EH (cell line): ENCODE measurements around the gene ATP8B4.
A peak's percentile ranks its signal among the peaks of the same experiment; 100 is the strongest.

Experiments
- DNase-seq: peaks from one replicate; pipeline ENCODE4 v3.0.0-alpha.2; 2015; ENCODE audit warnings: low read depth

The ATP8B4 gene

DNA sequence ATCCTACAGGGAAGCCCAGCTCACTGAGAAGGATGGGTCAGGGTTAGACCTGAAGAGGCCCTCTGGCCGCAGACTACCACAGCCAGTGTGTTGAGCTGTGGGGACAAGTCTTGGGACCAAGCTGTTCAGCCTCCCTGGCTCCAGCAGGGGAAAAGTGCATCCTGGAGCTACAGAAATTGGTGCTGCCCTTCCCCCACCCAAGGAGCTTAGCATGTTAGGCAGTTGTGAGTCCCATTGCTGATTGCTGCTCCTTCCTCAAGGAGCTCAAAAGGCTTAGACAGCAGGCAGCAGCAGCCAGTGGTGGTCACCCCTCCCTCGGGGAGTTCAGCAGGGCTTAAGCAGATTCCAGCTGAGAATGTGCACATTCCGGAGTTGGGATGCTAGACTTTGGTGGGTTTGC is 165.6 kb downstream of the ATP8B4 start:
- DNase-seq = no peak

- DNase-seq = no peak
Observed at GRCh38 chr15:49946681-49947080, 172.4 kb downstream of the ATP8B4 start.

DNA sequence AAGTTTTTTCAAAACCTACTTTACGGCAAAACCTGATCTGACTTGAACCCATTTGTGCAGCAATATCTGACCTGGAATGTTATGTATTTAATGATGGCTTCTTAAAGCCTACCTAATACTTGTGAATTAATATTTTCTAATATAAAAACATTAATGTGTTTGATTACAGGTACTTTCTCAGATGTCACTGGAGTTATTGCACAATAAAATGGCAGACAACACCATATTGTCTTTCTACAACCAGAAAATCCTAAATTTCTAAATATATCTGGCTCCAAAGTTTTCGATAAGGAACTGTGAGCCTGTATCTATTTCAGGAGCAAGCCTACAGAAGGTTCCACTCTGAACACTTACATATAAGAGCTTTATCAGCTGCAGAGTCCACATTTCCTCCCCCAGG is 184.5 kb downstream of the ATP8B4 start:
- no peak for DNase-seq

DNA sequence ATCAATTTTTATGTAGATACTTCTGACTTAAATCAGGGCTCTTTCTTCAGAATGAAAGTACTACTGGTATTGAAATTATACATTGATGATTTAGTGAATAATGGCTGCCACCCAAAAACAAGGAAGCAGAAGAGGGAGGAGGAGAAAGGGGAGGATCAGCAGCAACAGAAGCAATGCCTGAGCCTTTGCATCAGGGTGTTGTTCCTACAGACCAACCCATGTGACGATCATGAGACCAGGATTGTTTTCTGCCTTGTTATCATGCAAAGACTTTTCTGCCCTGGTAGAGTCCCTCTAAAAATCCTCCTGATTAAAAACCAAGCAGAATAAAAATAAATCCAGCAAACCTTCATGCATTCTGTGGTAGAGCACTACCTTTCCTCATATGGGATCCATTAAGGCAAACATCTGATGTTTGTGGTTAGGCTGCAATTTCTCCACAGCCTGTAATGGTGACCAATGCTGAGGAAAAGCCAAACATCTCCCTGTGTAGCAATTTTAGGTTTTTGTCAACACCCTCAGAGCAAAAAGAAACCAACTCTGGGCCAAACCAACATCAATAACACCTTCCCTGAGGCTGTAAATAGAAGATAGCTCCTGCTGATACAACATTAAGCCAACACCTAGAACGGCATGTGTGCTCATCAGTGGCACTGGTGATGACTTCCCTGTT is 191.7 kb downstream of the ATP8B4 start:
- DNase-seq = peak; percentile 60

GRCh38 chr15:49926740-49927139 is 192.3 kb downstream of the ATP8B4 start:
- DNase-seq = no peak

DNA sequence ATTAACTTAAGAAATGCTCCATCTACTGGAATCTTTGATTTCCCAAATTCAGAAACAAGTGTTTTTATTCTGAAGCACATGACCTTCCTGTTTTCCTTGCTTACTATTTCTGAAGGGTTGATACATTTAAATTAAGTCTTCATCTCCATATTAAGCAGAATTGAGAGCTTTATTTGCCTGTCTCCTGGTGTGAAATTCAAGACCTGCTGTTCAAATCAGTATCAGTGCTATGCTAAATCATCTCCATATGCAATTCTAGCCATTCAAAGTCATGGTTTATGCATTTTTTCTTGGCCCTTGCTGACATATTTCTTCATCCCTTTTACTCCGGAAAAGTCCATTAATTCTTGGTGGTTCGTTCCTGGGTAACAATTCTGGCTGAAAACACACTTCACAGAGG is 195.4 kb downstream of the ATP8B4 start:
- no peak for DNase-seq

DNA sequence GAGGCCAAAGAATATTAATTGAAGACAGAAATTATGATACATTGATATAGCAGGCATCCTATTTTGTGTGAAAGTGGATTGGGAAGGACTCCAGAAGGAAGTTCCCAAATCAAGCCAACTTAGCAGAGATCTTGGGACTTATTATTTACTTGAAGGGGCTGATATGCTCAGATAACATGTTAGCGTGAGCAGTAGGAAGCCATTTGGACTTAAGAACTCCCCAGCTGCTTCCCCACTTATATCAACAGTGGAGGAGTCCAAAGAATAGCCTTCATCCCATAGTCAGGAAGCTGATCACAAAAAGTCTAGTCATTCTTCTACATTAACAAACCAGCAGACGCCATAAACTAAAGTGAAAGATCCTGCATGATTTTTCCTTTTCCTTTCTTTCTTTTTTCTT is 200.0 kb downstream of the ATP8B4 start:
- DNase-seq = no peak

GRCh38 chr15:49918121-49918520 is 200.9 kb downstream of the ATP8B4 start:
- peak; percentile 14 for DNase-seq

- DNase-seq = no peak
Observed at GRCh38 chr15:49916998-49917397, 202.0 kb downstream of the ATP8B4 start.

- DNase-seq = no peak
Observed at GRCh38 chr15:49915822-49916221, 203.2 kb downstream of the ATP8B4 start.

- DNase-seq = no peak
Observed at GRCh38 chr15:49908933-49909295, 210.1 kb downstream of the ATP8B4 start.

- no peak for DNase-seq
Observed at GRCh38 chr15:49908236-49908932, 210.6 kb downstream of the ATP8B4 start.

GRCh38 chr15:49906966-49907365 is 212.1 kb downstream of the ATP8B4 start:
- DNase-seq = peak; percentile 53

GRCh38 chr15:49905221-49905620 is 213.8 kb downstream of the ATP8B4 start:
- DNase-seq = no peak

DNA sequence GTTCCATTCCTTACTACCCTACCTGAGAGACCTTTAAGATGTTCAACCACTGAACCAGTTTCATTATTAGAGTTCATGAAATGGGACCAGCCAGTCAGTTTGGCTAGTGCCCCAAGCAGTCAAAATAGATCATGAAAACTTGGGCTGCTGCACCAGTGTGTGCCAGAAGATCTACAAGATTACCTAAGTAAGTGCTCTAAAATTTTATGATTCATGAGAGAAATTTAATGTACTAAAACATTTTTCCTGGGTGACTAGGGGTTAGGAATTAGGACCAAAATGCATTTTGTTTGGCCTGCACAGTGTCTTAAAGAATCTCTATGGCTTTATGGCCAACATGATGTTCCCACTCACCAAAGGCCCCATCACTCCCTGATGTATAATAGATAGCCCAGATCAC is 214.7 kb downstream of the ATP8B4 start:
- peak; percentile 75 for DNase-seq

- DNase-seq = peak; percentile 87
Observed at GRCh38 chr15:49902685-49903501, 216.1 kb downstream of the ATP8B4 start.

GRCh38 chr15:49901996-49902684 is 216.9 kb downstream of the ATP8B4 start:
- peak; percentile 51 for DNase-seq

DNA sequence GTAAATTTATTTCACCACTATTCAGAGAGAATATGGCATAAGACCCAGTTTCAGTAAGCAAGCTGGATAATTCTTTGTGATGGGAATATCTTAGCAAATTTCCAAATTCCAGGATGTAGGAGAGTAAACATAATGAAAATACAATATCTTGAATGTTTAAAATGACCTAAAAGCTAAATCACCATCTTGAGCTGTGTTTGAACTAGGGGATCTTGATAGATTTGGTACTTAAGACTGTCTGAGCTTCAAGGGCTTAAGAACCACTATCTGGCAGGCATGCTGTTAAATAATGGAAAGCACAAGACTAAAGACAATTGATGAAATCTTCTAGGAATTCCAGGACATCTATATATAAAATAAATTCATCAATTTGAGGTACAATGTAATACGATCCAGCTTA is 217.7 kb downstream of the ATP8B4 start:
- DNase-seq = no peak

DNA sequence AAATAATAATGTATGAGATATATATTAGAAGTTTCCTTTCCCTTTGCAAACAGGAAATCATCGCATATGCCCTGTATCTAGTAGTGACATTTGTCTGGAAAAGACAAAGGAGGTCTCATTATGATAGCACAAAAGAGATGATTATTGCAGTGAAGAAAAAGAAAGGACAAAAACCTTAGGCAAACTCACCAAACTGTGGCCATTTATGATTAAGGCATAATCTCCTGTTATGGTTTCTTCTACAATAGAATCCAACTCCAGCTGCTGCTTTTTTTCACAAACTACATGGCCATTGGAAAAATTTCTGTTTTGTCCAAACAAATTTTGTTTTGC is 218.2 kb downstream of the ATP8B4 start:
- no peak for DNase-seq

DNA sequence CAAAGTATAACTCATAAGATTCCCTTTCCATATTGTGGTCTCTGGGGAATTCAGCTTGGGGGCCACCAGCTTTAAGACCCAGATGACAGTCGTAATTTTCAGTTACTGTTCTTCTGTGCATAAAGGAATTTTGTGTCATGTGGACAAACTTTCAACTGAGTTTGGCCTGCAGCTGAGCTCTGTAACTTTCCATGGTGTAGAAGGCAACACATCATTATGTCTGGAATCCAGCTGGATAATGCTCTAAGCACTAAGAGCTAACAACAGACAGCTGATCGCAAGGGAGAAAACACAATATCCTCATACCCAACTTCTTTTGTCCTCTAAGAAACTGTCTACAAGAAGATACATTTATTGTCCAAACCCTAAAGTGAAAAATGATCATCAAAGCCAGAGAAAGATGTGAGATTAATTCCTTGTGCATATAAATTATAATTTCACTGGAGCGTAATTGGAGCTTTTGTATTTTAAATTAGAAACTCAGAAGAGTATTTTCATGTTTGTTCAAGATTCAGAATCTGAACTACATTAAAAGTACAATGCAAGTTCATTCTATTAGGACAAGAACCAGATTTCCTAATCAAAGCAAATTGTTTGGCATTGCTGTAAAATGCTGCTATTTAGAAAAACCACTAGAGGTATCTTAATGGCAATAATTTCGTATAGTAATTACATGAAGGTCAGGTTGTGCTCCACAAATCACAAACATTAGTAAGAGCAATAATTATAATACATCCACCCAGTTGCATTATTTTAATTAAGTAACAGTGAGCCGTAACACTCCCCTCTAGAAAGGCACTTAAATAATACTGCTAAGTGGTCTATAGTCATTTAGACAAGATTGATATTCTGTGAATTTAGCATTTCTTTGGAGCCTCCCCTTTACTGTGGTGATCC is 218.8 kb downstream of the ATP8B4 start:
- peak; percentile 54 for DNase-seq

DNA sequence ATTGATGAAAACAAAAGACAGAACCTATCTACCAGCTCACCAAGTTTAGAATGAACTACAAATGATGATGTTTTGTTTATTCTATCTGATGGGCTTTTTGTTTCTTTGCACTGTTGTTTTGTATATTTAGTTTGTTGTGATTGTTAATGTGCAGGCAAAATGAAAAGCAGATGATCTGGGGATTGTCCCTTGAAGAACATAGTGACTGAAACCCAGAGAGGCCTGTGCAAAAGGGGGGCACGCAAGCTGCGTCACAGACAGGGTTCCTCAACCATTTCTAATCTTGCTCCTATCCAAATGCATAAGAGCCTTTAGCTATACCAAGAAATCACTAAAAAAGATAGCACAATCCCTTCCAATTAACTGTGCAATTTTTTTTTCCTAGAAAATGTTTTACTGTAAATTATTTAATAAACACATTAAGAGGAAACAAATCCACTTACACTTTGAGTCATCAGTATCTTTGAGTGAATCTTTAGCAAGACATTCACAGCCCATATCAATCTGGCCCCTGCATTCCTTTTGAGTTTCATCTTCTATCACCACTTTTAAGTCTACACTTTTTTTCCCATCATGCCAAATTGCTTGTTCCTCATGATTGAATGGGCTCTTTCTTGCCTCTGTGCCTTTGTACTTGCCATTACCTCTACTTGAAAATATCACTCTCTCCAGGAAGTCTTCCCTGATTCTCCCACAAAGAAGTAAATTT is 220.3 kb downstream of the ATP8B4 start:
- DNase-seq = peak; percentile 34
